ENCODE results near the gene CFB.
"Not testable (repeated sequence)": the region's sequence is repeated elsewhere in the genome, so short reads cannot be mapped to it uniquely, and the experiment has no call there.

GRCh38 chr6:31906727-31907126 lies 39.2 kb upstream of the CFB start:
- not testable (repeated sequence) for TF ChIP-seq USF2 (CRISPR knock-in tag; IDR thresholded peaks at IDR 0.05); ZNF24 (IDR thresholded peaks at IDR 0.05); CTCF (IDR thresholded peaks at IDR 0.05 in 2 of 3, conservative IDR thresholded peaks at IDR 0.05 in 1 of 3; ENCODE audit: insufficient read depth in 2 of 3, low read depth in 1 of 3, low read length in 3 of 3); BRD4 (IDR thresholded peaks at IDR 0.05); EWSR1 (IDR thresholded peaks at IDR 0.05; ENCODE audit: borderline replicate concordance, low read depth, partially characterized antibody); MXI1 (IDR thresholded peaks at IDR 0.05; ENCODE audit: low read depth, low read length); FOS (IDR thresholded peaks at IDR 0.05; ENCODE audit: extremely low read depth, insufficient read length)
- TF ChIP-seq, protein P1, sequence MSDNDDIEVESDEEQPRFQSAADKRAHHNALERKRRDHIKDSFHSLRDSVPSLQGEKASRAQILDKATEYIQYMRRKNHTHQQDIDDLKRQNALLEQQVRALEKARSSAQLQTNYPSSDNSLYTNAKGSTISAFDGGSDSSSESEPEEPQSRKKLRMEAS (CRISPR knock-in tag; IDR thresholded peaks at IDR 0.05) = not testable (repeated sequence)
